Astrocyte (in vitro differentiated cells and primary cell): ENCODE measurements around the gene TYSND1.

Experiments
- CTCF ChIP-seq: IDR thresholded peaks from 2 replicates; pipeline ENCODE4 v1.5.1; 2011; ENCODE audit warnings: low read depth, mild to moderate bottlenecking, inconsistent platforms, low read length, moderate library complexity; ENCODE audit not compliant: insufficient read depth
- EZH2 ChIP-seq: IDR thresholded peaks from 2 replicates; pipeline ENCODE4 v1.6.1; 2012; ENCODE audit warnings: mild to moderate bottlenecking, low read length, inconsistent platforms; ENCODE audit not compliant: insufficient read depth

DNA sequence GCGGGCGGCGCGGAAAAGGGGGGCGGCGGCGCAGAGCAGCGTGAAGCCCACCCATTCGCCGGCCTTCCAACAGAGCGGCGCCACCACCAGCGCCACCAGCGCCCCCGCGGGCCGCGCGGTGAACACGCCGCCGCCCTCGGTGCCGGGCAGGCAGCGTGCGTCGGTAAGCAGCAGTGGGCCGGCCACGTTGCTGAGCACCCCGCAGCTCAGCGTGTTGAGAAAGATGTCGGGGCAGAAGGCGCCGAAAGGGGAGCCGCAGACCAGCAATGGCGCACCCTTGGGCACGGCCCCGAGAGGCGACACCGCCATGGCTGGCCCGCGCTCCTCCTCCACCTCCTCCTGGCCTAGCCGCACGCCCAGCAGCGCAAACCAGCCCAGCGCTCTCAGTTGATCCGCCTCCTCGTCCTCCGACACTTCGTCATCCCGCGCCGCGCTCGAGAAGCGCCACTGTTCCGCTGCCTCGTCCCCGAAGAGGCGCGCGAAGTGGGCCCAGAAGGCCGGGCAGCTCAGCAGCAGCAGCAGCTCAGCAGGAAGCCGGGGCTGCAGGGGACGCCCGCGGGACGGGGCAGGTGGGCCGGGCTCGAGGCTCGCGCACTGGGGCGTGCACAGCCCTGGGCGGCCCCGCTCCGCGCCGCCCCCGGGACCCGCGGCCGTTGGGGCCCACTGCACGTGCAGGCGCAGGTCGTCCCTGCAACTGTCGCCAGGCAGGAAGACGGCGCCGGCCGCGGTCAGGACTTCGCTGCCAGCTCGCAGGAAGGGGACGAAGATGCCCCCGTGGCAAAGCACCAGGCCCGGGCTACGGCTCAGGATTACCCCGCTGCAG lies 623 bp downstream of the TYSND1 start:
- no peak for TF ChIP-seq CTCF
- TF ChIP-seq EZH2: no peak
